ENCODE measurements around the gene F11R. TPM values are rescaled to one million over a fixed set of nuclear protein-coding genes. Genes with fewer than 3 reads are reported as not detected.

The F11R gene
- total RNA-seq, 4 donors from 2014 or later: 3.1 to 6.0 (median 5.3) TPM

Other genes with a start within 250 kb of the F11R start
- gene LY9, start 225.0 kb downstream of the F11R start, total RNA-seq: not detected
- not detected for gene CD244, start 158.3 kb downstream of the F11R start, total RNA-seq
- under 1 TPM in 1 of 4 donors, not detected in 3; 0.61 TPM for gene ITLN1, start 136.0 kb downstream of the F11R start, total RNA-seq
- gene ITLN2, start 66.3 kb downstream of the F11R start, total RNA-seq: not detected
- 10 to 100 TPM in 3 of 4 donors, 1 to 10 TPM in 1; 8.6 to 52.6 (median 16.8) TPM for gene TSTD1, start 17.8 kb upstream of the F11R start, total RNA-seq
- gene USF1, start 24.8 kb upstream of the F11R start, total RNA-seq: 10 to 100 TPM; 41.9 to 55.1 (median 49.1) TPM
- gene ARHGAP30, start 48.7 kb upstream of the F11R start, total RNA-seq: 1 to 10 TPM in 2 of 4 donors, under 1 TPM in 2; 0.61 to 1.6 (median 1.0) TPM
- not detected for gene NECTIN4, start 68.4 kb upstream of the F11R start, total RNA-seq
- 1 to 10 TPM in 2 of 4 donors, under 1 TPM in 2; 0.89 to 2.4 (median 1.3) TPM for gene KLHDC9, start 77.2 kb upstream of the F11R start, total RNA-seq
- 100 to 1,000 TPM in 1 of 4 donors, 10 to 100 TPM in 3; 62.4 to 106 (median 74.1) TPM for gene PFDN2, start 96.9 kb upstream of the F11R start, total RNA-seq
- gene NIT1, start 97.0 kb upstream of the F11R start, total RNA-seq: 10 to 100 TPM; 16.1 to 20.4 (median 17.9) TPM
- gene DEDD, start 111.5 kb upstream of the F11R start, total RNA-seq: 10 to 100 TPM; 40.2 to 60.2 (median 46.3) TPM
- gene UFC1, start 132.8 kb upstream of the F11R start, total RNA-seq: 10 to 100 TPM; 57.9 to 66.7 (median 63.5) TPM
- gene USP21, start 138.3 kb upstream of the F11R start, total RNA-seq: 10 to 100 TPM; 16.5 to 20.8 (median 18.0) TPM
- gene PPOX, start 145.3 kb upstream of the F11R start, total RNA-seq: 10 to 100 TPM in 2 of 4 donors, 1 to 10 TPM in 2; 4.0 to 14.7 (median 7.3) TPM
- 10 to 100 TPM; 35.5 to 47.7 (median 43.7) TPM for gene B4GALT3, start 156.4 kb upstream of the F11R start, total RNA-seq
- gene ADAMTS4, start 177.9 kb upstream of the F11R start, total RNA-seq: 10 to 100 TPM in 1 of 4 donors, 1 to 10 TPM in 3; 1.2 to 12.4 (median 5.2) TPM
- gene NDUFS2, start 181.2 kb upstream of the F11R start, total RNA-seq: 100 to 1,000 TPM; 206 to 260 (median 226) TPM
- gene FCER1G, start 194.1 kb upstream of the F11R start, total RNA-seq: 10 to 100 TPM in 3 of 4 donors, 1 to 10 TPM in 1; 4.2 to 20.4 (median 18.5) TPM
- 10 to 100 TPM in 2 of 4 donors, not detected in 2; 22.2 to 57.8 TPM for gene APOA2, start 202.5 kb upstream of the F11R start, total RNA-seq
- 10 to 100 TPM in 3 of 4 donors, 1 to 10 TPM in 1; 8.3 to 22.7 (median 16.9) TPM for gene TOMM40L, start 204.9 kb upstream of the F11R start, total RNA-seq
- gene NR1I3, start 217.1 kb upstream of the F11R start, total RNA-seq: not detected
- not detected for gene PCP4L1, start 237.6 kb upstream of the F11R start, total RNA-seq